IMR-90 (cell line): ENCODE measurements around the gene ETHE1. TPM values are rescaled to one million over a fixed set of nuclear protein-coding genes. Genes with fewer than 3 reads are reported as not detected.

ENCODE experiments used
- ATAC-seq: fragments of 200-7000 bp; cut with Tn5 transposase; 2 replicates; pipeline ENCODE4 v1.9.1; 2020; ENCODE audit warnings: low read depth, mild to moderate bottlenecking, moderate library complexity
- BruUV-seq: library from RNA; stranded (reverse); fragments of 400-500 nt; replicated peaks from 2 replicates; lab custom pipeline; 2021; lab: Mats Ljungman, UMichigan
- CTCF ChIA-PET: fragments of 300-600 bp; formaldehyde crosslinking; extraction: SDS; loops from one replicate; lab custom pipeline; 2021; ENCODE audit warnings: antibody characterized with exemption; lab: Yijun Ruan, JAX
- POLR2A ChIA-PET: fragments of 300-600 bp; sonication (Branson Sonifier 250); formaldehyde crosslinking; loops from one replicate; lab custom pipeline; 2022; ENCODE audit warnings: antibody characterized with exemption; ENCODE audit not compliant: unreplicated experiment; lab: Charles Lee
- DNase-seq: peaks from one replicate; pipeline ENCODE4 v3.0.0; 2013
- H2AFZ ChIP-seq: replicated peaks from 2 replicates; pipeline ENCODE3; 2013; ENCODE audit warnings: low read length, mild to moderate bottlenecking; ENCODE audit not compliant: poor library complexity
- H2AK5ac ChIP-seq: 2 replicates; pipeline ENCODE4 v1.6.1; 2013; ENCODE audit warnings: low read depth, low read length, inconsistent platforms
- H2AK9ac ChIP-seq: replicated peaks from 2 replicates; pipeline ENCODE3; 2013; ENCODE audit warnings: mild to moderate bottlenecking, low read depth, low read length, moderate library complexity; ENCODE audit not compliant: poor library complexity
- H2BK120ac ChIP-seq: 2 replicates; pipeline ENCODE4 v1.6.1; 2013; ENCODE audit warnings: low read depth, low read length, inconsistent platforms
- H2BK15ac ChIP-seq: 3 replicates; pipeline ENCODE4 v1.6.1; 2013; ENCODE audit warnings: low read depth, low read length, inconsistent platforms
- H2BK20ac ChIP-seq: 2 replicates; pipeline ENCODE4 v1.6.1; 2013; ENCODE audit warnings: low read depth, mild to moderate bottlenecking, inconsistent platforms, low read length, moderate library complexity
- H2BK5ac ChIP-seq: 2 replicates; pipeline ENCODE4 v1.6.1; 2013; ENCODE audit warnings: mild to moderate bottlenecking, low read depth, low read length, inconsistent platforms; ENCODE audit not compliant: poor library complexity, severe bottlenecking
- H3K14ac ChIP-seq: replicated peaks from 2 replicates; pipeline ENCODE4 v1.6.1; 2013; ENCODE audit warnings: low read depth, low read length, inconsistent platforms
- H3K18ac ChIP-seq: 2 replicates; pipeline ENCODE4 v1.6.1; 2013; ENCODE audit warnings: low read depth, low read length, control low read depth
- H3K23ac ChIP-seq: 2 replicates; pipeline ENCODE4 v1.6.1; 2013; ENCODE audit warnings: low read depth, low read length, inconsistent platforms
- H3K27ac ChIP-seq: 2 replicates; pipeline ENCODE4 v1.5.1; 2013; ENCODE audit warnings: mild to moderate bottlenecking, control low read depth, low read length; ENCODE audit not compliant: insufficient read depth
- H3K27me3 ChIP-seq: 2 replicates; pipeline ENCODE4 v1.6.1; 2013; ENCODE audit warnings: low read length; ENCODE audit not compliant: control insufficient read depth, insufficient read depth
- H3K36me3 ChIP-seq: 2 replicates; pipeline ENCODE4 v1.6.1; 2013; ENCODE audit warnings: low read length, mixed read lengths; ENCODE audit not compliant: control insufficient read depth, insufficient read depth
- H3K4ac ChIP-seq: 2 replicates; pipeline ENCODE4 v1.6.1; 2013; ENCODE audit warnings: low read depth, low read length, inconsistent platforms
- H3K4me1 ChIP-seq: 2 replicates; pipeline ENCODE4 v1.6.1; 2013; ENCODE audit warnings: low read length, mixed read lengths; ENCODE audit not compliant: control insufficient read depth, insufficient read depth
- H3K4me2 ChIP-seq: 2 replicates; pipeline ENCODE4 v1.6.1; 2013; ENCODE audit warnings: low read depth, mild to moderate bottlenecking, control low read depth, low read length, moderate library complexity
- H3K4me3 ChIP-seq: 2 replicates; pipeline ENCODE4 v1.5.1; 2013; ENCODE audit warnings: low read depth, mild to moderate bottlenecking, control low read depth, low read length, moderate library complexity; ENCODE audit not compliant: insufficient read depth
- H3K56ac ChIP-seq: 2 replicates; pipeline ENCODE4 v1.6.1; 2013; ENCODE audit warnings: low read length, inconsistent platforms; ENCODE audit not compliant: insufficient read depth; ENCODE audit errors: extremely low read depth
- H3K79me1 ChIP-seq, 2 experiments: 2 replicates each; pipeline ENCODE4 v1.6.1; 2013; ENCODE audit warnings: low read length in 2 of 2, inconsistent platforms in 1 of 2, low read depth in 1 of 2
- H3K9ac ChIP-seq: 2 replicates; pipeline ENCODE4 v1.6.1; 2013; ENCODE audit warnings: low read depth, low read length, control low read depth
- H3K9me1 ChIP-seq: 2 replicates; pipeline ENCODE4 v1.6.1; 2013; ENCODE audit warnings: low read length, inconsistent platforms; ENCODE audit not compliant: insufficient read depth
- H3K9me3 ChIP-seq: 2 replicates; pipeline ENCODE4 v1.6.1; 2013; ENCODE audit warnings: low read length; ENCODE audit not compliant: control insufficient read depth, insufficient read depth
- H4K20me1 ChIP-seq: 2 replicates; pipeline ENCODE4 v1.6.1; 2013; ENCODE audit warnings: low read length, inconsistent platforms; ENCODE audit not compliant: insufficient read depth
- H4K5ac ChIP-seq: 2 replicates; pipeline ENCODE4 v1.6.1; 2013; ENCODE audit warnings: mild to moderate bottlenecking, low read depth, low read length, control low read depth
- H4K8ac ChIP-seq, 2 experiments: 2 replicates each; pipeline ENCODE4 v1.6.1; 2013; ENCODE audit warnings: low read depth in 2 of 2, low read length in 2 of 2, control low read depth in 1 of 2, inconsistent platforms in 1 of 2
- H4K91ac ChIP-seq: 2 replicates; pipeline ENCODE4 v1.6.1; 2013; ENCODE audit warnings: low read depth, low read length, inconsistent platforms; ENCODE audit not compliant: insufficient read depth
- MXI1 ChIP-seq: IDR thresholded peaks from 2 replicates; pipeline ENCODE4 v1.6.1; 2012; ENCODE audit warnings: low read depth, mild to moderate bottlenecking, low read length, moderate library complexity, borderline replicate concordance
- POLR2A ChIP-seq: IDR thresholded peaks from 2 replicates; pipeline ENCODE4 v1.6.1; 2012; ENCODE audit warnings: mild to moderate bottlenecking, low read depth, low read length
- RAD21 ChIP-seq: IDR thresholded peaks from 2 replicates; pipeline ENCODE4 v1.6.1; 2012; ENCODE audit warnings: low read length, improper control_type of control experiment
- SMC3 ChIP-seq: fragments of 150-350 bp; IDR thresholded peaks from 2 replicates; pipeline ENCODE4 v1.6.1; 2016; ENCODE audit warnings: low read depth, mild to moderate bottlenecking, antibody characterized with exemption, low read length, moderate library complexity
- WGBS, 2 experiments: methylation state at CpG; one replicate each; pipeline versions ENCODE4 v1.1.5 to v1.1.7; 2013; ENCODE audit warnings: missing lambda C conversion rate in 2 of 2; ENCODE audit not compliant: insufficient read length in 1 of 2; ENCODE audit errors: extremely low coverage in 2 of 2; 5-methylcytosine and 5-hydroxymethylcytosine counted together
- dilution Hi-C: fragments of 300-500 bp; cut with HindIII; formaldehyde crosslinking; loops from one replicate; pipeline ENCODE4 v1.14.3; 2018; ENCODE audit warnings: low sequenced_read_pairs; ENCODE audit not compliant: unreplicated experiment
- in situ Hi-C: fragments of 300-500 bp; cut with MboI; formaldehyde crosslinking; loops from 3 replicates; pipeline ENCODE4 v1.14.3; 2019; ENCODE audit warnings: low sequenced_read_pairs, inconsistent platforms, mixed read lengths
- intact Hi-C: fragments of 100-400 bp; cut with micrococcal nuclease; formaldehyde crosslinking; loops from 2 replicates; pipeline ENCODE4 v1.10.0; 2022
- polyA plus RNA-seq, 3 experiments: library from polyadenylated mRNA; depleted of rRNA; stranded (reverse); fragments of >200 nt; gene quantifications; 2 replicates each; pipeline ENCODE4 v1.2.3, GENCODE V29; 2012; ENCODE audit warnings: low replicate concordance in 1 of 3
- total RNA-seq: library from RNA; depleted of rRNA; stranded (reverse); fragments of >200 nt; gene quantifications from 2 replicates; pipeline ENCODE4 v1.2.3, GENCODE V29; 2012

The ETHE1 gene
- total and polyA plus RNA-seq, 2 of the 4 experiments (the other 2 are of a cell fraction): 161 to 233 TPM

DNA sequence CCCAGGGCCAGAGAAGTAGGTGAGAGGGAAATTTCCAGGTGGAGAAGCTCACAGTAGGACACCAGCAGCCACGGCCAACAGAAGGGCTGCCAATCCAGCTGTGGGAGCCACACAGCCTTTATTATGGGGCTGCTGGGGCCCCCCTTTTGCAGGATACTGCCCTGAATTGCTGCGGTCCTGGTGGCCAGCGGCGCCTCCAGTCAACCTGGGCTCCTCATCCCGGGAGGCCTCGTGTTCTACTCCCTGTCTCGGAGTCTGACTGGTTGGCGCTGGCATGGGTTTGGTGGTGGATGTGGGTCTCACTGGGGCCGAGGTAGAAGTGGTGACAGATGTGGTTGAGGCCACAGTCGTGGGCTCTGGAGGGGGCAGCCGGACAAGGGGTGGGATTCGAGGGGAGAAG lies 65.7 kb downstream of the ETHE1 start:
- H3K18ac ChIP-seq: no peak overlapping the region
- H3K4me3 ChIP-seq: no peak overlapping the region
- no peak overlapping the region for H3K56ac ChIP-seq
- no peak overlapping the region for H4K5ac ChIP-seq
- no peak overlapping the region for H3K14ac ChIP-seq
- in situ Hi-C loops: no loop called here
- no peak overlapping the region for H2BK15ac ChIP-seq
- WGBS, 2 experiments: no CpG with 5 or more reads among the region's 12 CpGs
- no peak overlapping the region for H3K4me2 ChIP-seq
- no peaks in the 10 kb centered on the region for H3K36me3 ChIP-seq
- dilution Hi-C loops: no loop called here
- no peak overlapping the region for H2AK9ac ChIP-seq
- H2BK5ac ChIP-seq: no peak overlapping the region
- ATAC-seq (no peak), DNase-seq (no peak)
- H2BK20ac ChIP-seq: no peak overlapping the region
- H3K4me1 ChIP-seq: no peaks in the 10 kb centered on the region
- no peak overlapping the region for H2AK5ac ChIP-seq
- no peaks in the 10 kb centered on the region for H3K79me1 ChIP-seq
- H3K27ac ChIP-seq: no peak overlapping the region
- POLR2A ChIA-PET: no interaction called here
- H3K9me1 ChIP-seq: peaks cover 8% of the 10 kb centered on the region; the same call in 1 of the 2 replicates
- H4K91ac ChIP-seq: no peak overlapping the region
- CTCF ChIA-PET: no interaction called here
- H2BK120ac ChIP-seq: no peak overlapping the region
- no peak for TF ChIP-seq SMC3
- no peak for TF ChIP-seq RAD21
- TF ChIP-seq POLR2A: no peak
- TF ChIP-seq MXI1: no peak
- H4K8ac ChIP-seq: no peak overlapping the region
- H4K20me1 ChIP-seq: no peaks in the 10 kb centered on the region
- intact Hi-C loops: no loop called here
- H3K9me3 ChIP-seq: no peaks in the 10 kb centered on the region
- H3K23ac ChIP-seq: no peak overlapping the region
- H2AFZ ChIP-seq: no peak overlapping the region
- BruUV-seq: no TSS peak
- H3K9ac ChIP-seq: no peak overlapping the region
- peaks cover 2% of the 10 kb centered on the region; the same call in 1 of the 2 replicates for H3K27me3 ChIP-seq
- no peak overlapping the region for H3K4ac ChIP-seq
